Measurements from ENCODE around the gene SYT13.
A peak's percentile ranks its signal among the peaks of the same experiment; 100 is the strongest.

GRCh38 chr11:45233121-45233803, 52.9 kb downstream of the SYT13 start:
- TF ChIP-seq CTCF (IDR thresholded peaks at IDR 0.05) = peak; percentile 72 to 96 (median 86)
- no peak for TF ChIP-seq POLR2A (IDR thresholded peaks at IDR 0.05)
- no peak for TF ChIP-seq POLR2AphosphoS5 (IDR thresholded peaks at IDR 0.05)

Data from upper lobe of left lung (tissue), 4 donors.